ENCODE measurements around the gene MILR1. TPM values are rescaled to one million over a fixed set of nuclear protein-coding genes. Genes with fewer than 3 reads are reported as not detected.

Gene MILR1
- total and polyA plus RNA-seq, 4 donors: 1.2 to 3.8 (median 1.9) TPM

- Histone ChIP-seq H3K4me3 (ENCODE audit: low read depth in 1 of 3, low read length in 3 of 3) (no peak overlapping the region), H3K27me3 (ENCODE audit: control insufficient read depth in 4 of 4, insufficient read depth in 4 of 4, low read length in 3 of 4) (no peaks in the 10 kb centered on the region), H3K36me3 (ENCODE audit: control insufficient read depth in 4 of 4, insufficient read depth in 3 of 4, low read depth in 1 of 4, low read length in 3 of 4) (no peaks in the 10 kb centered on the region), H3K27ac (ENCODE audit: low read depth in 1 of 2, low read length in 2 of 2) (no peak overlapping the region), H3K9me3 (ENCODE audit: control insufficient read depth in 4 of 4, low read length in 3 of 4) (no peaks in the 10 kb centered on the region), H3K4me1 (ENCODE audit: control insufficient read depth in 4 of 4, insufficient read depth in 4 of 4, low read length in 3 of 4) (no peaks in the 10 kb centered on the region), H3K9ac (ENCODE audit: low read depth in 1 of 2, low read length in 2 of 2) (no peak overlapping the region)
- TF ChIP-seq MAX (IDR thresholded peaks at IDR 0.05) (no peak), REST (IDR thresholded peaks at IDR 0.05) (no peak), HNF4G (IDR thresholded peaks at IDR 0.05) (no peak), FOXA2 (IDR thresholded peaks at IDR 0.05) (no peak), ZBTB33 (IDR thresholded peaks at IDR 0.05) (no peak), GABPA (IDR thresholded peaks at IDR 0.05 in 1 of 2, conservative IDR thresholded peaks at IDR 0.05 in 1 of 2) (no peak), RXRA (IDR thresholded peaks at IDR 0.05) (no peak), NR2F2 (IDR thresholded peaks at IDR 0.05) (no peak), HNF4A (conservative IDR thresholded peaks at IDR 0.05) (no peak), TAF1 (conservative IDR thresholded peaks at IDR 0.05) (no peak)
- no peak for DNase-seq (ENCODE audit: low spot score)
- WGBS: 78% methylated on average over 6 of the region's 6 CpGs
Measured at GRCh38 chr17:64431534-64431933, 17.4 kb upstream of the MILR1 start.

GRCh38 chr17:64437944-64438525 is 10.9 kb upstream of the MILR1 start:
- no peak overlapping the region for H3K27ac ChIP-seq (ENCODE audit: low read depth in 1 of 2, low read length in 2 of 2)
- H3K4me3 ChIP-seq (ENCODE audit: low read depth in 1 of 3, low read length in 3 of 3): no peak overlapping the region
- H3K9ac ChIP-seq (ENCODE audit: low read depth in 1 of 2, low read length in 2 of 2): no peak overlapping the region
- 89% methylated on average over 5 of the region's 5 CpGs for WGBS
- no peaks in the 10 kb centered on the region for H3K36me3 ChIP-seq (ENCODE audit: control insufficient read depth in 4 of 4, insufficient read depth in 3 of 4, low read depth in 1 of 4, low read length in 3 of 4)
- H3K9me3 ChIP-seq (ENCODE audit: control insufficient read depth in 4 of 4, low read length in 3 of 4): peaks cover 4 to 23% (median 8%) of the 10 kb centered on the region in 4 donors
- no peak for DNase-seq (ENCODE audit: low spot score)
- H3K4me1 ChIP-seq (ENCODE audit: control insufficient read depth in 4 of 4, insufficient read depth in 4 of 4, low read length in 3 of 4): no peaks in the 10 kb centered on the region
- no peaks in the 10 kb centered on the region for H3K27me3 ChIP-seq (ENCODE audit: control insufficient read depth in 4 of 4, insufficient read depth in 4 of 4, low read length in 3 of 4)
- TF ChIP-seq GABPA (IDR thresholded peaks at IDR 0.05 in 1 of 2, conservative IDR thresholded peaks at IDR 0.05 in 1 of 2): no peak
- TF ChIP-seq CTCF (IDR thresholded peaks at IDR 0.05; ENCODE audit: low read depth, low read length, missing input control): no peak
- no peak for TF ChIP-seq MAX (IDR thresholded peaks at IDR 0.05)
- no peak for TF ChIP-seq REST (IDR thresholded peaks at IDR 0.05)
- TF ChIP-seq YY1 (IDR thresholded peaks at IDR 0.05): no peak
- no peak for TF ChIP-seq ZBTB33 (IDR thresholded peaks at IDR 0.05)
- TF ChIP-seq NR2F2 (IDR thresholded peaks at IDR 0.05): no peak
- no peak for TF ChIP-seq FOXA2 (IDR thresholded peaks at IDR 0.05)
- no peak for TF ChIP-seq RAD21 (IDR thresholded peaks at IDR 0.05)
- TF ChIP-seq FOXA1 (IDR thresholded peaks at IDR 0.05): no peak
- TF ChIP-seq TAF1 (conservative IDR thresholded peaks at IDR 0.05): no peak
- no peak for TF ChIP-seq EGR1 (IDR thresholded peaks at IDR 0.05; ENCODE audit: low read depth in 2 of 2)
- no peak for TF ChIP-seq JUND (IDR thresholded peaks at IDR 0.05)
- TF ChIP-seq SP1 (IDR thresholded peaks at IDR 0.05): no peak
- no peak for TF ChIP-seq RXRA (IDR thresholded peaks at IDR 0.05)
- TF ChIP-seq HNF4G (IDR thresholded peaks at IDR 0.05): no peak

Measured in liver (tissue), 9 donors.